Fibroblast of skin of scalp (primary cell): Measurements from ENCODE around the gene EEPD1.
"Not testable (repeated sequence)": the region's sequence is repeated elsewhere in the genome, so short reads cannot be mapped to it uniquely, and the experiment has no call there.

Experiments used
- DNase-seq: peaks from one replicate; pipeline ENCODE4 v3.0.0-alpha.2; 2013

Gene EEPD1

DNA sequence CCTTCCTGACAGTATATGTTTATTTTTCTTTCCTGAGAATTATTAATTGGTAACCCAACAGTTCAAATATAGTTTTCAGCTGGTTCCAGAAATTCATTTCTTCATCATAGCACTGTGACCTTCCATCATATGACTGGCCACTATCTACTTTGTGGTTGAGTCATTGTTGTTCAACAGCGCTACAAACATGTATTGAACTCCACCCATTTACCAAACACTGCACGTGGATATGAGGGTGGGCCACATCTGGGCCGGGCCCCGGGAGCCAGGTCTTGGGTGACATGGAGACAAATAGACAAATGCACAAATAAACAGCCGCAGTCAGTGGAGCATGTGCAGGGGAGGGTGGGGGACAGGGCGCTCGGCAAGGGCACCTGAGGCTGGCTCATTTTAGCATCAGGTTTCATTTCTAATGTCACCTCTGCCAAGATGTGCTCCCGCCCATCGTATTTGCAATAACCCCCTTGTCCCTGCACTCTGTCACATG is 24.0 kb upstream of the EEPD1 start:
- DNase-seq: no peak

GRCh38 chr7:36130236-36130945 is 22.7 kb upstream of the EEPD1 start:
- no peak for DNase-seq

GRCh38 chr7:36131026-36131425 is 22.0 kb upstream of the EEPD1 start:
- DNase-seq: no peak

DNA sequence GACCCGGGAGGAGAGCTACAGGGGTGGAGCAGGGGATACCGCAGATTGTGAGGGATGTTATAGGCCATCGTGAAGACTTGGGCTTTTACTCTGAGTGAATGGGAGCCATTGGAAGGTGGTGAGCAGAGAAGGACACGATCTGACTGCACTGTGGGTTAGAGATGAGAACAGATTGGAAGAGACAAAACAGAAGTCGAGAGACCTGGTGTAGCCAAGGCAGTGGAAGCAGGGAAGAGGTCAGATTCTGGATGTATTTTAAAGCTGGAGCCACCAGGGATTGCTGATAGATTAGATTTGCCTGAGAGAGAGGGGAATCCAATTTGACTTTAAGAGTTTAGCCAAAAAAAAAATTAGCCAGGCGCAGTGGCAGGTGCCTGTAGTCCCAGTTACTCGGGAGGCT is 21.6 kb upstream of the EEPD1 start:
- DNase-seq: no peak

- no peak for DNase-seq
Measured at GRCh38 chr7:36132012-36132411, 21.0 kb upstream of the EEPD1 start.

GRCh38 chr7:36135700-36136099 is 17.4 kb upstream of the EEPD1 start:
- no peak for DNase-seq

DNA sequence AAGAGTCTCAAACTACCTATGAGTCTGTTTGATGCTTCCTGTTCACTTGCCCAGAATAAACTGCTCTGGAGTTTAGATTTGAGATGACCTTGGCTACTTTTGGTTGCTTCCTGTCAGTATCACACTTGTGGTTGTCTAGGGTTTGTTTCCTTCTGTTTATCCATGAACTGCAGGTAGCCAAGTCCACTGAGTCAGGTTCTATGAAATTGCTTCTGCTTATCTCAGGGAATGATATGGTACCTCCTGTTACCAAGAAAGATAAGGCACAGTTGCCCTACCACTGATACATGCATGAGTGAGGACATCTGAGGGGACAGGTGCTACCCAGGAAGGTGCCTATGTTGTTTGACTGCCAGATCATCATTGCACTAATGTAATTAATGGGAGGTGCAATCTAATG is 15.8 kb upstream of the EEPD1 start:
- no peak for DNase-seq

DNA sequence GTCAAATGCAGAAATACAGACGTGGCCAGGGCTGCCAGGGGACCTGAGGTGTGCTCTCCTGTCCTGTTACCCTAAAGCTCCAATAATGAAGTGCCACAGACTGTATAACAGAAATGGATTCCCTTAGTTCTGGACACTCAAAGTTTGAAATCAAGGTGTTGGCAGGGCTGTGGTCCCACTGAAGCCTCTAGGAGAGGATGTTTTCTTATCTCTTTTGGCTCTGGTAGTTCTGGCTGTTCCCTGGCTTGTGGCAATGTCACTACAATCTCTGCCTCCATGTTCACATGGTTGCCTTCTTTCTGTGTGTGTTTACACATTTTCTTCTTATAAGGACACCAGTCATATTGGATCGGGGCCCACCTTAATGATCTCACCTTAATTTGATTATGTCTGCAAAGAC is 15.3 kb upstream of the EEPD1 start:
- DNase-seq: no peak

DNA sequence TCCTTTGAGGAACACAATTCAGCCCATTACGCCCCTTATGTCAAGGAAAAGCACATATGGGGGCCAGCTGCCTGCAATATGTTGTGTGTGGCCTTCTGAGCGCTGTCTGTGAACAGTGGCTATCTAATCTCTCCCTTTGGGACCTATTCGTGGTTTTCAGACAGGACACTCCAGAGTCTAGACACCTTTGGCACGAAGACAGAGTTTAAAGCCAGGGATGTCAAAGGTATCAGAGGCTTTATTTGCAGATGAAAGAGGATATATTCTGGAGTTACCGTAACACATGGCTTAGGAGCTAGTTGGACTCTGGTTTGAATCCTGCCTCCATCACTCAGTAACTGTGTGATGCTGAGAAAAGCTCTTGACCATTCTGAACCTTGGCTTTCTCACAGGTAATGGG is 14.8 kb upstream of the EEPD1 start:
- no peak for DNase-seq

- DNase-seq: no peak
Measured at GRCh38 chr7:36141351-36141750, 11.7 kb upstream of the EEPD1 start.

GRCh38 chr7:36141850-36142249 is 11.2 kb upstream of the EEPD1 start:
- no peak for DNase-seq

GRCh38 chr7:36144189-36144588 is 8.9 kb upstream of the EEPD1 start:
- DNase-seq: no peak

GRCh38 chr7:36145686-36146085 is 7.4 kb upstream of the EEPD1 start:
- no peak for DNase-seq

GRCh38 chr7:36147361-36147760 is 5.7 kb upstream of the EEPD1 start:
- DNase-seq: no peak

GRCh38 chr7:36148422-36149065 is 4.5 kb upstream of the EEPD1 start:
- DNase-seq: no peak

GRCh38 chr7:36149240-36149639 is 3.8 kb upstream of the EEPD1 start:
- DNase-seq: not testable (repeated sequence)

GRCh38 chr7:36149694-36150452 is 3.2 kb upstream of the EEPD1 start:
- DNase-seq: no peak

DNA sequence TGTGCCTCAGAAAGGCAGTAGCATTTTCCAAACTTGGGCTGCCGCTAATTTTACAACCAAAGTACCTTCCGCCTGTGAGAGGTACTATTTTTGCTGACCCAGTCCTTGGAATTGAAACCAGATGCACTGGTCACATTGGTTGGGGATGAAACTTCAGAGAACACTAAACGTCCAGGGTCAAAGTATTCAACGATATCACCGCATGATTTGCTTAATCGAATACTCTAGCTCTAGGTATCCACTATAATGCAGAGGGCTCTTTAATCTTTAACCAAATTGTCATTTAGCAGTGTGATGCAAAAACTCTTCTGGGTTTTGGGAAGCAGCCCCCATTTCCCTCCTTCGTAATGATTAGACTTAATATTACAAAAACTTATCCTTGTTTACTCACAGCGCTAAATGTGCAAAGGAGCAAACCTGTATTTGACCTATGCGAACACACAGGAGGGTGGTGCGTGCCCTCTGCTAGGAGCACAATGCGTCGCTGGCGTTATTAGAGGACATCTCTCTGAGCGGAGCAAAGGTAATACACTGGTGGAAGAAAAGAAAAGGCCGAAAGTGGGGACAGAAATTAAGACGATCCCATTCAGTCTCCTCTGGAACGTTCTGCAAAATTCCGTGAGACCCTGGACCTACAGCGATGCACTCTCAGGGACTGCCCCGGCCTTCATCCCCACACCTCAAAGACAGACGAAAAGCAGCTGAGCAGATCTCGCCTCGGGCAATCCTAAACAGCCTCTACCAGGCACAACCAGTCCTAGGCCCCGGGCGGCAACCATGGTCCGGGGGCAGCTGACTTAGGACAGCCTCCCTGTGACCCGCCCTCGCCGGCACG is 916 bp upstream of the EEPD1 start:
- DNase-seq: no peak

- no peak for DNase-seq
Measured at GRCh38 chr7:36153571-36154097, 580 bp downstream of the EEPD1 start.

GRCh38 chr7:36154255-36155212 is 1.5 kb downstream of the EEPD1 start:
- no peak for DNase-seq

- peak; percentile 37 for DNase-seq
Measured at GRCh38 chr7:36155811-36156361, 2.8 kb downstream of the EEPD1 start.
